PC-9 (cell line): Measurements from ENCODE around the gene NRROS. TPM values are rescaled to one million over a fixed set of nuclear protein-coding genes. Genes with fewer than 3 reads are reported as not detected.
A peak's percentile ranks its signal among the peaks of the same experiment; 100 is the strongest.
"Not testable (repeated sequence)": the region's sequence is repeated elsewhere in the genome, so short reads cannot be mapped to it uniquely, and the experiment has no call there.

Experiments used
- BruUV-seq: library from RNA; stranded (reverse); fragments of 400-500 nt; replicated peaks from 2 replicates; lab custom pipeline; 2021; lab: Mats Ljungman, UMichigan
- CTCF ChIA-PET: fragments of 300-600 bp; sonication (Branson Sonifier 250); formaldehyde crosslinking; loops from one replicate; lab custom pipeline; 2022; ENCODE audit warnings: antibody characterized with exemption; lab: Charles Lee
- POLR2A ChIA-PET: fragments of 300-600 bp; sonication (Branson Sonifier 250); formaldehyde crosslinking; loops from one replicate; lab custom pipeline; 2022; ENCODE audit warnings: antibody characterized with exemption; ENCODE audit not compliant: unreplicated experiment; lab: Charles Lee
- DNase-seq, 2 experiments: peaks; one replicate each; pipeline versions ENCODE4 v3.0.0 to v3.0.0-alpha.2; 2015 to 2022; ENCODE audit warnings: mixed read lengths in 1 of 2
- H2AFZ ChIP-seq: fragments of 200-600 bp; sonication (generic); 2 replicates; pipeline ENCODE4 v1.8.1; 2017; ENCODE audit warnings: antibody characterized with exemption
- H3F3A ChIP-seq: fragments of 200-600 bp; sonication (generic); 2 replicates; pipeline ENCODE4 v1.8.1; 2017; ENCODE audit warnings: antibody characterized with exemption, mild to moderate bottlenecking, low read depth; ENCODE audit not compliant: insufficient read depth
- H3K27ac ChIP-seq: fragments of 200-600 bp; sonication (generic); 2 replicates; pipeline ENCODE4 v1.6.1; 2016; ENCODE audit warnings: mixed run types
- H3K27me3 ChIP-seq: fragments of 200-600 bp; sonication (generic); 2 replicates; pipeline ENCODE4 v1.6.1; 2016; ENCODE audit warnings: low read depth, mixed run types; ENCODE audit not compliant: insufficient read depth
- H3K36me3 ChIP-seq: fragments of 200-600 bp; sonication (generic); 2 replicates; pipeline ENCODE4 v1.6.1; 2016; ENCODE audit warnings: low read depth, mixed run types
- H3K4me1 ChIP-seq: fragments of 200-600 bp; sonication (generic); replicated peaks from 2 replicates; pipeline ENCODE4 v1.6.1; 2016; ENCODE audit warnings: mixed run types; ENCODE audit not compliant: insufficient read depth
- H3K4me2 ChIP-seq: fragments of 200-600 bp; sonication (generic); 2 replicates; pipeline ENCODE4 v1.6.1; 2017; ENCODE audit warnings: mixed run types
- H3K4me3 ChIP-seq: fragments of 200-600 bp; sonication (generic); 2 replicates; pipeline ENCODE4 v1.6.1; 2016; ENCODE audit warnings: mixed run types
- H3K79me2 ChIP-seq: fragments of 200-600 bp; sonication (generic); 2 replicates; pipeline ENCODE4 v1.6.1; 2017; ENCODE audit warnings: low read depth, mixed run types
- H3K9me2 ChIP-seq: fragments of 200-600 bp; sonication (generic); 2 replicates; pipeline ENCODE4 v1.8.1; 2017; ENCODE audit warnings: mild to moderate bottlenecking; ENCODE audit not compliant: insufficient read depth
- H3K9me3 ChIP-seq: fragments of 200-600 bp; sonication (generic); 2 replicates; pipeline ENCODE4 v1.8.1; 2016; ENCODE audit warnings: low read depth; ENCODE audit not compliant: insufficient read depth
- H4K20me1 ChIP-seq: fragments of 200-600 bp; sonication (generic); 2 replicates; pipeline ENCODE4 v1.8.1; 2017; ENCODE audit not compliant: insufficient read depth
- EZH2 ChIP-seq: fragments of 200-600 bp; sonication (generic); IDR thresholded peaks from 2 replicates; pipeline ENCODE4 v1.8.0; 2017; ENCODE audit warnings: antibody characterized with exemption, low read depth
- intact Hi-C: fragments of 100-400 bp; cut with micrococcal nuclease; formaldehyde crosslinking; loops from one replicate; pipeline ENCODE4 v1.10.0; 2022; ENCODE audit not compliant: unreplicated experiment
- total RNA-seq: library from RNA; stranded (reverse); gene quantifications from 2 replicates; pipeline ENCODE4 v1.2.3, GENCODE V29; 2021
- TF ChIP-seq, protein P1 (sequence below): fragments of 200-600 bp; sonication (generic); conservative IDR thresholded peaks from 2 replicates; pipeline ENCODE4 v1.6.1; 2017; ENCODE audit warnings: mixed run types, antibody characterized with exemption, mild to moderate bottlenecking, moderate library complexity

Gene NRROS
- total RNA-seq, 1 experiment from 2014 or later, result 2.2 TPM

DNA sequence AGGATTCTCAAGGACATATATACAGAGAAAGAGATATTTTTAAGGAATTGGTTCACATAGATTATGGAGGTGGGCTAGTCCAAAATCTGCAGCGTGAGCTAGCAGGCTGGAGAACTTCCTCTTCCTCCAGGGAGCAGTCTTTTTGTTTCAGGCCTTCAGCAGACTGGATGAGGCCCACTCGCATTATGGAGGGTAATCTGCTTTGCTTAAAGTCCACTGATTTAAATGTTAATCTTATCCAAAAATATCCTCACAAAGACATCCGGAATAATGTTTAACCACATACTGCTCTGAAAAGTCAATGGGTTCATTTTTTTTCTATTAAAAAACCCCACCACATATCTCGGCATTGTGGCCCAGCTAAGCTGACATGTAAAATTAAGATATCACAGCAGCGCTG is 22.2 kb upstream of the NRROS start:
- Histone ChIP-seq H3K79me2 (no peaks in the 10 kb centered on the region), H3K27me3 (no peaks in the 10 kb centered on the region), H3F3A (peaks cover 5% of the 10 kb centered on the region; the same call in 1 of the 2 replicates), H4K20me1 (no peaks in the 10 kb centered on the region), H2AFZ (no peak overlapping the region), H3K9me3 (no peaks in the 10 kb centered on the region), H3K36me3 (no peaks in the 10 kb centered on the region), H3K4me2 (no peak overlapping the region), H3K27ac (no peak overlapping the region), H3K4me1 (peaks cover 13% of the 10 kb centered on the region), H3K9me2 (no peaks in the 10 kb centered on the region), H3K4me3 (no peak overlapping the region)
- no TSS peak for BruUV-seq
- CTCF ChIA-PET, result no interaction called here
- DNase-seq, result peak in 1 of 2 experiments; percentile 19
- intact Hi-C loops, result no loop called here
- POLR2A ChIA-PET, result no interaction called here
- TF ChIP-seq, protein P1, sequence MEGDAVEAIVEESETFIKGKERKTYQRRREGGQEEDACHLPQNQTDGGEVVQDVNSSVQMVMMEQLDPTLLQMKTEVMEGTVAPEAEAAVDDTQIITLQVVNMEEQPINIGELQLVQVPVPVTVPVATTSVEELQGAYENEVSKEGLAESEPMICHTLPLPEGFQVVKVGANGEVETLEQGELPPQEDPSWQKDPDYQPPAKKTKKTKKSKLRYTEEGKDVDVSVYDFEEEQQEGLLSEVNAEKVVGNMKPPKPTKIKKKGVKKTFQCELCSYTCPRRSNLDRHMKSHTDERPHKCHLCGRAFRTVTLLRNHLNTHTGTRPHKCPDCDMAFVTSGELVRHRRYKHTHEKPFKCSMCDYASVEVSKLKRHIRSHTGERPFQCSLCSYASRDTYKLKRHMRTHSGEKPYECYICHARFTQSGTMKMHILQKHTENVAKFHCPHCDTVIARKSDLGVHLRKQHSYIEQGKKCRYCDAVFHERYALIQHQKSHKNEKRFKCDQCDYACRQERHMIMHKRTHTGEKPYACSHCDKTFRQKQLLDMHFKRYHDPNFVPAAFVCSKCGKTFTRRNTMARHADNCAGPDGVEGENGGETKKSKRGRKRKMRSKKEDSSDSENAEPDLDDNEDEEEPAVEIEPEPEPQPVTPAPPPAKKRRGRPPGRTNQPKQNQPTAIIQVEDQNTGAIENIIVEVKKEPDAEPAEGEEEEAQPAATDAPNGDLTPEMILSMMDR, result no peak
- TF ChIP-seq EZH2, result no peak

DNA sequence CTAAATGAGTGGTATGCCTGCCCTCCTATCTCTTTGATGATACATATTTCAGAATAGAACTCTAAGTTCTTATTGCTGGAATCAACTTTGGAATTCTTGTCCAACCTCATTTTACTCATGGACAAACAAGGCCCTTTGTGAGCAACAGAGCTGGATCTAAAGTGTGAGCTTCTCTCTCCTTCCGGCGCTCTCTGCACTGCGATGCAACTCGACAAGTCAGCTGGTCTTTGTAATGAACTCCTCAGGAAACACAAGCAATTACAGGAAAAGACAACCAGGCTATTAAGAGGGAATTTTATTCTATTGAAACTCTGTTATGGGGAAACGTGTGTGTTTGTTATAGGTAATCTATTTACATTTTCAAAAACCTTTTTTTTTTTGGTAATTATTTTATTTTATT is 20.3 kb upstream of the NRROS start:
- no TSS peak for BruUV-seq
- ChIA-PET POLR2A (no interaction called here), CTCF (no interaction called here)

DNA sequence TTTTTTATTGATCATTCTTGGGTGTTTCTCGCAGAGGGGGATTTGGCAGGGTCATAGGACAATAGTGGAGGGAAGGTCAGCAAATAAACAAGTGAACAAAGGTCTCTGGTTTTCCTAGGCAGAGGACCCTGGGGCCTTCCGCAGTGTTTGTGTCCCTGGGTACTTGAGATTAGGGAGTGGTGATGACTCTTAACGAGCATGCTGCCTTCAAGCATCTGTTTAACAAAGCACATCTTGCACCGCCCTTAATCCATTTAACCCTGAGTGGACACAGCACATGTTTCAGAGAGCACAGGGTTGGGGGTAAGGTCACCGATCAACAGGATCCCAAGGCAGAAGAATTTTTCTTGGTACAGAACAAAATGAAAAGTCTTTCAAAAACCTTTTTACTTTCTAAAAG is 19.9 kb upstream of the NRROS start:
- intact Hi-C loops, H3K9me2 ChIP-seq, H3K27me3 ChIP-seq, H3K36me3 ChIP-seq, POLR2A ChIA-PET, H3K4me1 ChIP-seq, CTCF ChIA-PET, H3F3A ChIP-seq, H4K20me1 ChIP-seq, H3K4me3 ChIP-seq, H3K27ac ChIP-seq, H3K79me2 ChIP-seq, DNase-seq, H3K9me3 ChIP-seq, BruUV-seq, H3K4me2 ChIP-seq: not testable (repeated sequence)
- peak overlapping the region; percentile 20 for H2AFZ ChIP-seq

More for the DNA sequence above, 20.3 kb upstream of the NRROS start:
- Histone ChIP-seq H3K27me3 (no peaks in the 10 kb centered on the region), H3K4me3 (no peak overlapping the region), H3F3A (no peaks in the 10 kb centered on the region), H3K79me2 (no peaks in the 10 kb centered on the region), H3K9me2 (no peaks in the 10 kb centered on the region), H3K27ac (no peak overlapping the region), H4K20me1 (no peaks in the 10 kb centered on the region), H2AFZ (no peak overlapping the region), H3K4me1 (no peaks in the 10 kb centered on the region), H3K36me3 (no peaks in the 10 kb centered on the region), H3K9me3 (no peaks in the 10 kb centered on the region), H3K4me2 (no peak overlapping the region)
- DNase-seq, result peak in 1 of 2 experiments; percentile 15
- no peak for TF ChIP-seq EZH2
- TF ChIP-seq, protein P1, result no peak
- intact Hi-C loops, result no loop called here

DNA sequence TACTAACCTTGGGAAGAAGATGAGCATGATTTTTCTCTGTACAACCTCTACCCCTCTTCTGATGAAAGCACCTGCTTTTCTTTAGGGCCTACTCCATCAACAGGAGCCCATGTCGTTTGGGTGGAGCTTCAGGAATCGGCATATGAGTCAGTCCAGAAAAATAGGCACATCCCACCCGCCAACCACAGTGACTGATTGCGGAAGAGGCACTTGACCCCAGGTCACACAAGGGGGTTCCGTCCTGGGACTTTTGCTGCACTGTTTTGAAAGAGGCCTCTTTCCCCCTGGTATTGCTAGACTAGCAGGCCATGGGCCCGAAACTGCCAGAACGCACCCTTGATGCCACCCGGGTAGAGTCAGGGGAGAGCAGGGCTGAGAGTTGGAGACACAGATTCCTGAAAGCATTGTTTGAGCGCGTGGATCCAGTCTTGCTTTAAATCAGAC is 19.3 kb upstream of the NRROS start:
- DNase-seq, result peak in 1 of 2 experiments; percentile 34
- Histone ChIP-seq H3K36me3 (no peaks in the 10 kb centered on the region), H3K27ac (no peak overlapping the region), H3K79me2 (no peaks in the 10 kb centered on the region), H4K20me1 (no peaks in the 10 kb centered on the region), H2AFZ (peak overlapping the region; percentile 20), H3F3A (no peaks in the 10 kb centered on the region), H3K9me2 (no peaks in the 10 kb centered on the region), H3K4me2 (no peak overlapping the region), H3K9me3 (no peaks in the 10 kb centered on the region), H3K4me3 (no peak overlapping the region), H3K27me3 (no peaks in the 10 kb centered on the region), H3K4me1 (no peaks in the 10 kb centered on the region)
- intact Hi-C loops, result no loop called here
- TF ChIP-seq, protein P1, result no peak
- no peak for TF ChIP-seq EZH2
- ChIA-PET CTCF (no interaction called here), POLR2A (no interaction called here)
- BruUV-seq, result no TSS peak
